HTR-8/SVneo (cell line): Measurements from ENCODE around the gene CHCHD3.

Source experiments
- DNase-seq: peaks from one replicate; pipeline ENCODE4 v3.0.0; 2011; ENCODE audit warnings: low spot score, mixed read lengths; ENCODE audit not compliant: insufficient read length
- FAIRE-seq: peaks from 2 replicates; lab custom pipeline; 2011; peaks lifted over from hg19 to GRCh38; lab: Jason Lieb, UNC

The CHCHD3 gene

GRCh38 chr7:132797152-132797551, 284.7 kb downstream of the CHCHD3 start:
- FAIRE-seq = no peak
- no peak for DNase-seq

DNA sequence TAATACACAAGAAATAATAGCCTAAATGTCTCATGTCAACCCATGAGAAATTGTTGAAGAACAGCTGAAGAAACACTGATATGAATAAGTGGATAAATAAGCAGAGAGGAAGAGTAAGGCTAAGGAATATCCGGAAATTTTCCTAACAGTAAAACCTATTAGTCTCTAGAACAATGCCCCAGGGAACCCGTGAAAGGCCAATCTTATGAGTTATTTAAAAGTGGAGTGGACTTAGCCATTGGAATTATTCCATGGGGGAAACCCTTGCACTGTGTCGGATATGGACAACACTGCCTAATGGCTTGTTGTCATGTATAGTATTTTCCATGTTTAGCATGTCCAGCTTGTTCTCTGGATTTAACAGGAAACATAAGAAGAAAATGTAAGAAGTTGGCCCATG, 288.4 kb downstream of the CHCHD3 start:
- FAIRE-seq (no peak), DNase-seq (no peak)

DNA sequence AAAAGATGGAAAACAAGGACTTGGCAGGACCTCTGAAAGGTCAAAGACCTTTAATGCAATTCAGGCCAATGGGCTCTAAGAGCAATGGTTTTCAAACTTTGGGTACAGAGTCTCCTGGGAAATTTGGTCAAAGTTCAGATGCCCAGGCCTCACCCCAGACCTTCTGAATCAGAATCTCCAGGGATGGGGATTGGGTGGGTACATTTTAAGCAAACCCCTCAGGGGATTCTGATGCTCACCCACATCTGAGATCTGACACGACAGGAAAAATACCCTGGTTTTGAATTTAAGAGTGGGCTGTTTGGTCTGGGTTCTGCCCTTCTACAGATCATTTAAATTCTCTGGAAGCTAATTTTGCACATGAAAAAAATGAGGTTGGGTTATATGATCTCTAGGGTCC, 290.9 kb downstream of the CHCHD3 start:
- FAIRE-seq (no peak), DNase-seq (no peak)

GRCh38 chr7:132790104-132790503, 291.8 kb downstream of the CHCHD3 start:
- DNase-seq = no peak
- no peak for FAIRE-seq

DNA sequence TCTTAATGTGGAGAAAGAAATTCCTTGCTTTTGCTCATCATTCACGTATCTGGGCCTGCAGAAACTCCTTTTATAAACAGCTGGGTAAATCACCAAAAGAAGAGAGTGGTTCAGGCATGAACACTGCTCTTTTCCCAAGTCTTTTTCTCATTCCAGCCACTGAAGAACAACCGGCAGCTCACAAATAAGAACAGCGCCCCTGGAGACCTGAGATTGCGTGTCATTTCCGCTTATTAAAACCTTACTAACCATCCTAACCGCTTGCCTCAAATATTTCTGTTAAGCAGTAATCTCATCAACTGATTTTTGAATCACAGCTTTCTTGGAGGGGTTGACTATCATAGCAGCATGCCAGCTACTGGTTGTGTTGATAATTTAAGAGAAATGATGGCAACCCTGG, 292.6 kb downstream of the CHCHD3 start:
- no peak for FAIRE-seq
- no peak for DNase-seq

- no peak for FAIRE-seq
- no peak for DNase-seq
Measured at GRCh38 chr7:132785870-132786269, 296.0 kb downstream of the CHCHD3 start.

- FAIRE-seq = no peak
- DNase-seq = no peak
Measured at GRCh38 chr7:132784406-132784805, 297.5 kb downstream of the CHCHD3 start.

- DNase-seq = peak; percentile 65
- FAIRE-seq = no peak
Measured at GRCh38 chr7:132783824-132784223, 298.1 kb downstream of the CHCHD3 start.

GRCh38 chr7:132782777-132783640, 298.9 kb downstream of the CHCHD3 start:
- FAIRE-seq (no peak), DNase-seq (no peak)

- no peak for FAIRE-seq
- DNase-seq = no peak
Measured at GRCh38 chr7:132780822-132781221, 301.1 kb downstream of the CHCHD3 start.

DNA sequence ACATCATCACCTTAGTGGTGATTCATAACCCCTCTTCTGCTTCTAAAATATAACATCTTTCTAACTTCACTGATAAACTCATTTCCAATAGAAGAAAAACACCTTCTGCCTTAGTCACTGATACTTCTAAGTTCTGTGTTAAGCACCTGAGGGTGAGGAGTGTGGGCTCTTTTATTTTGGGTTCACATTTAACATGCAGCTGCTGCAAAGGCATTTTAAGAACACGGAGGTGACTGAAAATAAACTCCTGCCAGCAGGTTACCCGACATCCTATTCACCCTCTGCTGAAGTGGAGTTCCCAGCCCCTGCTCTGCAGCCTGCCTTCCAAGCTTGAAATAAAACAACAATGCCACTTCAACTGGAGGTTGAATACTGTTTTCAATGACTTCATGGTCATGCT, 302.7 kb downstream of the CHCHD3 start:
- no peak for FAIRE-seq
- DNase-seq = no peak

DNA sequence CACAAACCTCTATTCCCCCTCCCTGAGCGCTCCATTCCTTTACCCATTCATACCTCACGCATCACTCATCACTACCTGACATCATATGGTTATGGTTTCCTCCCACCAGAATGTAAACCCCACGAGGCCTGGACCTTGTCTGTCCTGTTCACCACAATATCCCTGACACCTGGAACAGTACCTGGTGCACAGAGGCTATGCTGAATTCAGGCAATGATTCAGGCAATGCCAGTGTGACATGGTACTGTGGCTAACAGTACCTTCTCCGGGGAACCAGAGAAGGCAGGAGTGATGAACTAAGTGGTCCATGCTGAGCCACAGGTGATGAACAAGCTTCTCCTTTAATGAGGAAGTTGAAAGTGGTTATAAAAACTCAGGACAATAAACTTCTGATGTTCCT, 303.1 kb downstream of the CHCHD3 start:
- DNase-seq (no peak), FAIRE-seq (no peak)

- FAIRE-seq = no peak
Measured at GRCh38 chr7:132777956-132778355, 303.9 kb downstream of the CHCHD3 start.

GRCh38 chr7:132777414-132777813, 304.5 kb downstream of the CHCHD3 start:
- DNase-seq = no peak
- no peak for FAIRE-seq

More at GRCh38 chr7:132777956-132778355, 303.9 kb downstream of the CHCHD3 start:
- no peak for DNase-seq

GRCh38 chr7:132776048-132776620, 305.8 kb downstream of the CHCHD3 start:
- DNase-seq = no peak
- FAIRE-seq = no peak

DNA sequence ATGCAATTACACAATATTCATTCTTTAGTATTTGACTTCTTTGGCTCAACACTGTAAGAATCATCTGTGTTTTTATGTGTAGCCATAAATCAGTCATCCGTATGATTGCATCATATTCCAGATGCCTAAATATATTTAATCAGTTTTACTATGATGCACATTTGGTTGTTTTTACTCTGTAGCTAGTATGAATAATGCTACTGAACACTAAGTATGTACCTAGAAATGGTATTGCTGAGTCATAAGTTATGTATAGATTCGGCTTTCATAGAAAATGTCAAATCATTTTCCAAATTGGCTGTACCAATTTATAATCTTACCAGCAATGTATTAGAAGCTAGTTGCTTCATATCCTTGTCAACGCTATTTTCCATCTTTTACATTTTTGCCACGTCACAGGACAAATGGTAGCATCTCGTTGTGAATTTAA, 308.3 kb downstream of the CHCHD3 start:
- FAIRE-seq = no peak
- peak; percentile 26 for DNase-seq

DNA sequence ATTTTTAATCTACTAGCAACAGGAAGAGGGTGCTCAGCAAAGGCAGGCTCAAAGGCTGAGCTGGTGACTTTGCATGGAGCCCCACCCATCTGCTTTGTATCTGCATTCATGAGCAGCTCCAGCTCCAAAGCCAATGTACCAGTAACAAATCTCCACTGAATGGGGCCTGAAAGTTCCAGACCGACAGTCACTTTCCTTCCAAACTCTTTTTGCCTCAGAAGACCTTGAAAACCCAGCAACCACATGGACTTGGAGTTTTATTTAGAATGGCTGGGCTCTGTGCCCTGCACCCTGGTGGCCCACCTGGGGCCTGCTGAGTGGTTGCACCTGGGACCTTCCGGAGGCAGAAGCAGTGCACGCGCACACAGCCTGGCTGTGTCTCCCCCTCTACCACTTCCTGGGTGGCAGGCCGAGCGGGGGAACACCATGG, 310.6 kb downstream of the CHCHD3 start:
- DNase-seq (no peak), FAIRE-seq (no peak)

GRCh38 chr7:132770055-132770454, 311.8 kb downstream of the CHCHD3 start:
- FAIRE-seq = no peak
- DNase-seq = no peak

DNA sequence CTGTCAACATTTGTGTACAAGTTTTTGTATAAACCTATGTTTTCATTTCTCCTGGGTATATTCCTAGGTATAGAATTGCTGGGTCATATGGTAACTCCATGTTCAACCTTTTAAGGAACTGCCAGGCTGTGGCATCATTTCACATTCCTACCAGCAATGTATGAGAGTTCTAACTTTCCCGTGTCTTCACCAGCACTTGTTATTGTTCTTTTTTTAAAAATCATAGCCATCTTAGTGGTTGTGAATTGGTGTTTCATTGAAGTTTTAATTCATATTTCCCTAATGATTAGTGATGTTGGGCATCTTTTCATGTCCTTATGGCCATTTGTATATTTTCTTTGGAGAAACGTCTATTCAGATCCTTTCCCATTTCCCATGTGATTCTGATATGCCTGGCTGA, 312.6 kb downstream of the CHCHD3 start:
- no peak for FAIRE-seq
- DNase-seq = no peak

DNA sequence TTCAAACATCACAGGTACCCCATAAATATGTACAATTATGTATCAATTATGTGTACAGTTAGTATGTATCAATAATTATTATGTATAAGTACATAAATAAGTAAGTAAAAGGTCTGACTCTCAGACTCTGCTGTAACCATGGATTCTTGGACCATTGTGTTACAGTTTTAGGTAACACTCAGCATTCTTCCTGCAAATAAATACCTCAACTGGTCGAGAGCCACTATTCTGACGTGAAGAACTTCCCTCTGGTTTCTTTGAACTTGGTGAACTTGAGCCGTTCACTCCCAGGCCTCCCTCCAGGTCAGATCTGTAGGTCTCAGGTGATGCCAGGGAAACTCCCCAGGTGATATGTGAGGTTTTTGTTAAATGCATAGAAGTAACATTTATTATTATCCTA, 313.8 kb downstream of the CHCHD3 start:
- FAIRE-seq = no peak
- DNase-seq = no peak

GRCh38 chr7:132767378-132767777, 314.5 kb downstream of the CHCHD3 start:
- FAIRE-seq (no peak), DNase-seq (no peak)

DNA sequence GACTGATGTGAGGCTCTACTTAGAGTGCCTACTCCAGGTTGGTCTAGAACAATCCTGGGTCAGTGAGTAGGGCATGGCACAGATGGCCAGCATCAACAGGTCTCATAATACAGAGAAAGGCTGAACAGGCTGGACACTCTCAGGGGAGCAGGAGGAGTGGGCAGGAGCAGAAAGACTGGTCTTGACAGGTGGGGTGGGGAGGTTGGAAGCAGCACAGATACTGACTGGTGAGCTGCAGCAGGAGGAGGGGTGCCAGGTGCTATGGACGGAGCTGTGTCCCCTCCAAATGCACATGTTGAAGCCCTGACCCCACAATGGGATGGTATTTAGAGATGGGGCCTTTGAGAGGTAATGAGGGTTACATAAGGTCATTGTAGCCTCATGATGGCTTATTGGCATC, 315.2 kb downstream of the CHCHD3 start:
- no peak for DNase-seq
- FAIRE-seq = no peak
